ENCODE results near the gene RXRA.

DNA sequence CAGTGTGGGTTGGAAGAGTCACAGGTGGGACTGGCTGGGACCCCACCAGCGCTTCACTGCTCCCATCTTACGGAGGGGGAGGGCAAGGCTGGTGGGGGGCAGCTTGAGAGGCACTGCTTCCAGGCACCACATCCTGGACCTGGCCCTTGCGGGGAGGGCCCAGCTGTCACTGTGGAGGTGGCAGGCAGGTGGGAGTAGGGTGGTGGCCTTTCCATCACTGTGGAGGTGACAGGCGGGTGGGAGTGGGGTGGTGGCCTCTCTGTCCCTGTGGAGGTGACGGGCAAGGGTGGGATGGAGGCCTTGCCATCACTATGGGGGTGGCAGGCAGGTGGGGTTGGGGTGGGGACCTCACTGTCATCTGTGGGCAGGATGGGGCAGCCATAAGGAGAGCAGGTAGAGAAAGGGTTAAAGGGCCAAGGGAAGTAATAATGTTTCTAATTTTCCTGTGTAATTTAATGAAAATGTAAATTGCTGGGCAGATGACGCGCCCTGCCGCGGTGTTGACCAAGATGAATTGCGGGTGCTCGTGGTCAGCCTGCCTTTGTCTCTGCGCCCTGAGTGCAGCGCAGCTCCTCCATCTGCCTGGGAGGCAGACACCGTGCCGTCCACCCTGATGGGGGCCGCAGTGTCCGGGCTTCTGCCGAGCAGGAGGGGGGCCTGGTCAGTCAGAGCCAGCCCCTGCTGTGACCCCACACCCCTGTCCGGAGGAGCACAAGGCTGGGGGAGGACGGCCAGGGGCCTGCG lies 20.8 kb downstream of the RXRA start:
- TF ChIP-seq ZNF785 (tag by site-specific recombination; IDR thresholded peaks at IDR 0.05) (no peak), FEZF1 (tag by site-specific recombination; IDR thresholded peaks at IDR 0.05) (no peak), ZNF514 (tag by site-specific recombination; IDR thresholded peaks at IDR 0.05) (no peak), GLIS2 (tag by site-specific recombination; IDR thresholded peaks at IDR 0.05) (no peak), YY2 (tag by site-specific recombination; IDR thresholded peaks at IDR 0.05) (no peak), ZNF670 (tag by site-specific recombination; IDR thresholded peaks at IDR 0.05; ENCODE audit: low read depth) (no peak)
- TF ChIP-seq, protein P1, sequence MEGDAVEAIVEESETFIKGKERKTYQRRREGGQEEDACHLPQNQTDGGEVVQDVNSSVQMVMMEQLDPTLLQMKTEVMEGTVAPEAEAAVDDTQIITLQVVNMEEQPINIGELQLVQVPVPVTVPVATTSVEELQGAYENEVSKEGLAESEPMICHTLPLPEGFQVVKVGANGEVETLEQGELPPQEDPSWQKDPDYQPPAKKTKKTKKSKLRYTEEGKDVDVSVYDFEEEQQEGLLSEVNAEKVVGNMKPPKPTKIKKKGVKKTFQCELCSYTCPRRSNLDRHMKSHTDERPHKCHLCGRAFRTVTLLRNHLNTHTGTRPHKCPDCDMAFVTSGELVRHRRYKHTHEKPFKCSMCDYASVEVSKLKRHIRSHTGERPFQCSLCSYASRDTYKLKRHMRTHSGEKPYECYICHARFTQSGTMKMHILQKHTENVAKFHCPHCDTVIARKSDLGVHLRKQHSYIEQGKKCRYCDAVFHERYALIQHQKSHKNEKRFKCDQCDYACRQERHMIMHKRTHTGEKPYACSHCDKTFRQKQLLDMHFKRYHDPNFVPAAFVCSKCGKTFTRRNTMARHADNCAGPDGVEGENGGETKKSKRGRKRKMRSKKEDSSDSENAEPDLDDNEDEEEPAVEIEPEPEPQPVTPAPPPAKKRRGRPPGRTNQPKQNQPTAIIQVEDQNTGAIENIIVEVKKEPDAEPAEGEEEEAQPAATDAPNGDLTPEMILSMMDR (tag by site-specific recombination; IDR thresholded peaks at IDR 0.05), result no peak
- TF ChIP-seq, protein P2, sequence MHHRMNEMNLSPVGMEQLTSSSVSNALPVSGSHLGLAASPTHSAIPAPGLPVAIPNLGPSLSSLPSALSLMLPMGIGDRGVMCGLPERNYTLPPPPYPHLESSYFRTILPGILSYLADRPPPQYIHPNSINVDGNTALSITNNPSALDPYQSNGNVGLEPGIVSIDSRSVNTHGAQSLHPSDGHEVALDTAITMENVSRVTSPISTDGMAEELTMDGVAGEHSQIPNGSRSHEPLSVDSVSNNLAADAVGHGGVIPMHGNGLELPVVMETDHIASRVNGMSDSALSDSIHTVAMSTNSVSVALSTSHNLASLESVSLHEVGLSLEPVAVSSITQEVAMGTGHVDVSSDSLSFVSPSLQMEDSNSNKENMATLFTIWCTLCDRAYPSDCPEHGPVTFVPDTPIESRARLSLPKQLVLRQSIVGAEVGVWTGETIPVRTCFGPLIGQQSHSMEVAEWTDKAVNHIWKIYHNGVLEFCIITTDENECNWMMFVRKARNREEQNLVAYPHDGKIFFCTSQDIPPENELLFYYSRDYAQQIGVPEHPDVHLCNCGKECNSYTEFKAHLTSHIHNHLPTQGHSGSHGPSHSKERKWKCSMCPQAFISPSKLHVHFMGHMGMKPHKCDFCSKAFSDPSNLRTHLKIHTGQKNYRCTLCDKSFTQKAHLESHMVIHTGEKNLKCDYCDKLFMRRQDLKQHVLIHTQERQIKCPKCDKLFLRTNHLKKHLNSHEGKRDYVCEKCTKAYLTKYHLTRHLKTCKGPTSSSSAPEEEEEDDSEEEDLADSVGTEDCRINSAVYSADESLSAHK (tag by site-specific recombination; IDR thresholded peaks at IDR 0.05), result no peak

Measured in HEK293 (cell line).